ENCODE data around the gene SCP2D1.
"Not testable (repeated sequence)": the region's sequence is repeated elsewhere in the genome, so short reads cannot be mapped to it uniquely, and the experiment has no call there.

The SCP2D1 gene

GRCh38 chr20:18813483-18813882 lies at the start of gene SCP2D1:
TSS of gene SCP2D1 (plus strand) at chr20:18813783. CDS start at chr20:18813816, 33 bp downstream.
- no peak for DNase-seq (ENCODE audit: low read depth, low spot score)

- no peak for DNase-seq (ENCODE audit: low read depth, low spot score)
Observed at GRCh38 chr20:18767676-18768075, 45.9 kb upstream of the SCP2D1 start.

- DNase-seq (ENCODE audit: low read depth, low spot score): no peak
Observed at GRCh38 chr20:18773566-18773965, 40.0 kb upstream of the SCP2D1 start.

- no peak for DNase-seq (ENCODE audit: low read depth, low spot score)
Observed at GRCh38 chr20:18774207-18774606, 39.4 kb upstream of the SCP2D1 start.

DNA sequence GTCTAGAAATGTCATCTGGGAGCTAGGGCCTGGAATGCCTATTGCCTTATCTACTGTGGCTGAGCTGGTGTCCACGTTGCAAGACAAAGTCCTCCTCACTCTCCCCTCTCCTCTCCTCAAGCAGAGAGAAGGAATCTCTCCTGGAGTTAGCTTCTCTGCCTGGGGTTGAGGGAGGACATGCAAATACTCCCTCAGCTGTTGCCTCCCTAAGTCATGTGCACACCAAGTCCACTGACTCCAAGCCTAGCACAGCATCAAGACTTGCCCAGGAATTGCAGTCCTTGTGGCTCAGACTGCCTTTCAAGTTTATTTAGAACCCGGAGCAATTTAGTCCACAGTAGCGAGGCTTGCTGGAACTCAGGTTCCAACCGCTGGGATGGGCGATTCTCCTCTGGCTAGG lies 38.0 kb upstream of the SCP2D1 start:
- no peak for DNase-seq (ENCODE audit: low read depth, low spot score)

DNA sequence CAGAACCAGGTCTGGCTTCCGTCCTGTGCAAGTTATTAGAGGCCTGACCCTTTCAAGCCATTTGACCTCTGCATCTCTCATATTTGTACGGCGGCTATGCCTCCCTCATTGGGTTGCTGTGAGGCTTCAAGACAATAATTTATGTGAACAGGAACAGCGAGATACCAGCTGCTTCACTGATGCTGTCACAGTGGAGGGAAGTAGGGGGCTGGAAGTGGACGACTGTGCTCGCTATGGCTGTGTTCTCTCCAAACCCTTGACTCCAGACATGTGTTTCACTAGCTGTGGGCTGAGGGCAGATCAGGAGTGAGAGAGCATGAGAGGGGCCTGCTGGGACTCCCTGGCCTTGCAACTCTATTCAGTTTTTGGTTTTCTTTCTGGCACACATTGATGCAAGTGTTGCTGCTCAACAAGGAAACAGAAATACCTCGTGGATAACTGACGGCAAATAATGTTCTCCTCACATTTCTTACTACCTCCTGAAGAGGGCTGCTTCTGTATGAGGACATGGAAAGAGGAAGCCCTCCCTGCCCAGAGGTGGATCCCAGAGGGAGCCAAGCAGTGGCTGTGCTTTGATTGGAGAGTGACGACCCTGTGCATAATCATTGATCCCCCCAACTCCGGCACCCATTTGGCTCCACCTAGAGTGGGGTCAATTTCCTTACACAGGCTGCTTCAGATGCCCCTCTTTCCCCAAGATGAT lies 34.7 kb upstream of the SCP2D1 start:
- no peak for DNase-seq (ENCODE audit: low read depth, low spot score)

DNA sequence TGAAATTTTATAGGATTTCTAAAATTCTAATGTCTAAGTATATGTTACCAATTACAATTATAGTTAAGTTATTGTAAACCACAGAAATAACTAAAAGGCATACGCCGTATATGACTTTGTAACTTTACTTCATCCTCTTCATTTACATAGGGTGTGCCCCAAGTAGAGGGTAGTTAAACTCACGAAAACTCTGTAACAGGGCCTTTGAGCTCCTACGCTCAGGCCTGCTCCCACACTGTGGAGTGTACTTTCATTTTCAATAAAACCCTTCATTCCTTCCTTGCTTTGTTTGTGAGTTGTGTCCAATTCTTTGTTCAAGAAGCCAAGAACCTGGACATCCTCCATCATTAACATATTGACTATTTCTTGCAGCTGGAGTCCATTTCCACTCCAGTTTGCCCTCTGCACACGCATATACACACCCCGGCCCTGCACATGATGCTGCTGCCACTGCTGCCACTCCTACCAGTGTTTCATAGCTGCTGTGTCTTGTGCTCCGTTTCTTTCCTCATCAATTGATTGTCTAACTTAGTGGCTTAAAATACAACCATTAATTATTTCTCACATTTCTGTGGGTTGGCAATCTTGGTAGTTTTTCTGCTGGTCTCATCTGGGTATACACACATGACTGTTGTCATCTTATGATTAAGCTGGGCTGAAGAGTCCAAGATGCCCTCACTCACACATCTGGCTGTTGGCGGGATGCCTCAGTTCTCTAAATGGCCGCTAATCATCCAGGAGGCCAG lies 33.0 kb upstream of the SCP2D1 start:
- DNase-seq (ENCODE audit: low read depth, low spot score): no peak

GRCh38 chr20:18781509-18781908 lies 32.1 kb upstream of the SCP2D1 start:
- no peak for DNase-seq (ENCODE audit: low read depth, low spot score)

DNA sequence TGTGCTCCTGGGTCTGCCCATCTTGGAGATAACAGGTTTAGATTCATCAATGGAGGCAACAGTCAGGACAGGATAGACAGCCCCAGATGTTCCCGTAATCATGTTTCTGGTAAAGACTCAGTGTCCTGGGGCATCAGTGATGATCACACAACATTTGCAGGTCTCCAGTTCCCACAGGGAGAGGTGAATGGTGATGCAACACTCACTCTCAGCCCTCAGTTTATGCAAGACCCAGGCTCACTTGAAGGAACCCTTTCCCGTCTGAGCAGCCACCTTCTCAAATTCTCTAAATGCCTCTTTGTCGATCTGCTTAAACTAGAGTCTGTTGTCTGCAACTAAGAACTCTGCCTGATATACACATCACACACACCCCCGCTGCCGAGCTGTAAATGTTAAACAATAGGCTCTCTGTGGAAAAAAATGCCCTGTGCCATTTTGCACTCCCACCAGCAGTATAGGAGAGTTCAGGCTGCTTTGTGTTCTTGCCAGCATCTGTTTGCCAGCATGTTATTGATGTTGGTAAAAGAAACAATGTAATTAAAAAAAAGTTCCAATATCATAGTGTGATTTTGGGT lies 30.1 kb upstream of the SCP2D1 start:
- DNase-seq (ENCODE audit: low read depth, low spot score): no peak

GRCh38 chr20:18787046-18787445 lies 26.5 kb upstream of the SCP2D1 start:
- not testable (repeated sequence) for DNase-seq (ENCODE audit: low read depth, low spot score)

DNA sequence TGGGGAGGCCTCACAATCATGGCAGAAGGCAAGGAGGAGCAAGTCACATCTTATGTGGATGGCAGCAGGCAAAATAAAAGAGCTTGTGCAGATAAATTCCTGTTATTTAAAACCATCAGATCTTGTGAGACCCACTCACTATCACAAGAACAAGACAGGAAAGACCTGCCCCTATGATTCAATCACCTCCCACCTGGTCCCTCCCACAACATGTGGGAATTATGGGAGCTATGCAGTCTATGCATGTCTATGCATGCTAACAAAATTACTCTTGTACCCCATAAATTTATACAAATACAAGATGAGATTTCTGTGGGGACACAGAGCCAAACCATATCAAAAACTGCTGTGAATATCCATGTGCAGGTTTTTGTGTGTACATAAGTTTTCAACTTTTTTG lies 25.6 kb upstream of the SCP2D1 start:
- DNase-seq (ENCODE audit: low read depth, low spot score): no peak

DNA sequence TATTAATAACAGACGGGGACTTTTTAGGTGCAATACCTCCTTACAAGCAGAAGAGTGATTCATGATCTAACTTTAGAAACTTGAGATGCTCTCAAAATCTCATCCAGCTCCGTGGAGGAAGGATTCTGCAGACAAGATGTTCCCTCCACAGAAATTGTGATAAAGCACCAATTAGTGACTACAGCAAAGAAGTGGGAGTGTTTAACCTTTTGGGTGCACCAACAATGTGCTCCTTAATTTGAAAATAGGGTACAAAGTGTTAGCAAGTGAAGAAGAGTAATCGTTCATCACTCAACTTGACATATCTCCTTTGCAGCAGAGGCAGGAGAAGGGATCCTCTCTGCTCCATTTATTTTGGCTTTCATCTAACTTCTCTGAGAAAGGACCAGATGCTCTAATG lies 22.8 kb upstream of the SCP2D1 start:
- no peak for DNase-seq (ENCODE audit: low read depth, low spot score)

DNA sequence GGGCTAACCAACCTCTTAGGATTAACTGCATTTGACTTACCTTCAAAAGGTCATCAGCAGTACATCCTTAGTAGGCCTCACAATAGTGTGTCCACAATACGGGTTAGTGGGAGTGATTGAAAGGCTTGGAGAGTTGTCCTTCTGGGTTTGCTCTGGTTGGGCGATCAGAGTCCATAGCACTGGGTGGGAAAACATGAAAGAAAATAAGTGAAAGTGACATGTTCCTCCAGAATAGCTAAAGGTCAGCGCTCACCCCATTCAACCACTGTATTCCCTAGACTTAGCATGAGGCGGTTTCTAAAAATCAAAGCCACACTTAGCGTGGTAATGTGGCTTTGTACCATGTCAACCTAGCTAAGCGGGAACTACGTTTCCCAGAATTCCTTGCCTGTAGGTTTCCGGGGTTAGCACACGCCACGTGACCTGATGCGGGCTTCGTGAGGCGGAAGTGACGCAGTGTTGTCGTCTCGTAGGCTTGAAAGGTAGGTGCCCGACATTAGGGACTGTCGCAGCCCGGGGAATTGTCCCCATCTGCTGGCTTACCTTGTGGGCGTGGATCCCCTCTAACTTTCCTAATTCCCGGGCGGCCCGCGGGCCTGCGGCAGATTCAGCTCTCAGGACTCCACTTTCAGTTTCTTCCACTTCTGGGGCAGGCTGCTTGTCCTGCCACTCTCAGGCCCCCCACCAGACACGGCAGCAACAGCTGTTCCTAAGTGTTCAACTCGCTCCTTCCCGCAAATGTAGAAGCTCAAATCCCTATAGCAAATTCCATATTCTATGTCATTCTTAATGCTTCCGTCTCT lies 19.8 kb upstream of the SCP2D1 start:
- peak; percentile 79 for DNase-seq (ENCODE audit: low read depth, low spot score)

DNA sequence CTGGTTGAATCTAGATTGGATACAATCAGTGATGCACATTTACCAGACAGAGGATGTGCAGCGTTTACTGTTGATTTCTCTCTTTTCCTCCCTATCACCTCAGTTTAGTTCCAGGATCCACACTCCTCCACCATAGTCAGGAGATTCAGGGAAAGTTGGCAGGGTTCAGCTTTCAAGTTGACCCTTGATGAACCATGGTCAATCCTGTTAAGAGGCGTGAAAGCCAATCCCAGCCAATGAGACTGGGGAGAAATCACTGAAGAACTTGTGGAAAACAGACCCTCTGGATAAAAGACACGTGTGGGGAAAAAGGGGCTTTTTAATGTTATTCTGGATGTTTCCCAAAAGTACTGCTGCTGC lies 19.2 kb upstream of the SCP2D1 start:
- no peak for DNase-seq (ENCODE audit: low read depth, low spot score)

DNA sequence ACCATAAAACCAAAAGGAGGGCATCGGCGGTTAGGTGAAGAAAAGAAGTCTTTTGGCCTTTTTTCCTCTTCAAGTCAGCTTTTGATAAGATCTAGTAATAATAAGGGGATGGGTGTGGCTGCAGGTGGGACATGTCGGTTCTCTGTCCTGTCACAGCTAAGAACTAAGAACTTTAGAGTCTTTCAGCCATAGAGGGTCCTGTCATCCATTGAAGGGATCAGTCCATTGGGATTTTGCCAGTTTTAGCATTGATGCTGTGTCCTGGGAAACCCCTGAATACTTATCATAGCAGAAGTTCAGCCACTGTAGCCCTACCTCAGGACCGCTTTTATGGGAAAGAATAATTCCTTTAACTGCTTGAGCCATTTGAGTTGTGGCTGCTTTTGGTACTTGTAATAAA lies 18.2 kb upstream of the SCP2D1 start:
- DNase-seq (ENCODE audit: low read depth, low spot score): no peak

DNA sequence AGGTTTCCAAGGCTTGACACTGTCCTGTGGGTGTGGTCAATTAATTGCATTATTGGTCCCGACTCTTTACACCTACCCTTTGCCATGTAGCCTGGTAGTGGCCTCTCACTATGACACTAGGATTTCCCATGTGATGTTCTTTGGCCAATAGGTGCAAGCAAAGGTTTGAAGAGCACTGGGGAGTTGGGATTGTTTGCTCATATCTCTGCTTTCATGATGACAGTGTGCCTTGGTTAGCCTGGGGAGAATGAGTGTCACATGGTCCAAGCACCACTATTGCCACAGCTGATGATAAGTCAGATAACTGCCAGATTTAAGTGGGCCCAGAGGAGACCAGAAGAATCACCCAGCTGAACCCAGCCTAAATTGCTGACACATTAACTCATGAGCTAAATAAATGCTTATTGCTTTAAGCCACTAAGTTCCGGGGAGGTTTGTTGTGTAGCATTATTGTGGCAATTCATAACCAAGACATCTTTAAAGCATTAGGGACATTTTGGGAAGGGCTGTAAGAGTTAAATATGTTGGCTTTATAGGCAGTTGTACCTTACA lies 17.2 kb upstream of the SCP2D1 start:
- no peak for DNase-seq (ENCODE audit: low read depth, low spot score)

DNA sequence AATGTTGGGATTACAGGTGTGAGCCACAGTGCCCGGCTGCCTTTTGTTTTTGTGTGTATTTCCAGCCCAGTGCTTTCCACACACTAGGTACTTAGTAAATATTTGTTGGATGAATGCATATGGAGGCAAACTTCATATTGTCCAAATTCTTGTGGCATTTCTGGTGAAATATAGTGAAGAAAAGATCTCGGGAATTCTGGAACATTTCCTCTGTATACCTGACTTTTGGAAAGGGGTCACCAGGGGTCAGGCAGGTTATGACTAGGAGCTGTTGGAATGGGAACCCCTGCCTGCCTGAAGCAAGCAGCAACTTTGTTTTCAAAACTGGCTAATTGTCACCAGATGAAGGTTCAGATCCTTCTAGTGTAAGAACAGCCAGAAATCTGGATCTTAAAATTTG lies 12.1 kb upstream of the SCP2D1 start:
- no peak for DNase-seq (ENCODE audit: low read depth, low spot score)

DNA sequence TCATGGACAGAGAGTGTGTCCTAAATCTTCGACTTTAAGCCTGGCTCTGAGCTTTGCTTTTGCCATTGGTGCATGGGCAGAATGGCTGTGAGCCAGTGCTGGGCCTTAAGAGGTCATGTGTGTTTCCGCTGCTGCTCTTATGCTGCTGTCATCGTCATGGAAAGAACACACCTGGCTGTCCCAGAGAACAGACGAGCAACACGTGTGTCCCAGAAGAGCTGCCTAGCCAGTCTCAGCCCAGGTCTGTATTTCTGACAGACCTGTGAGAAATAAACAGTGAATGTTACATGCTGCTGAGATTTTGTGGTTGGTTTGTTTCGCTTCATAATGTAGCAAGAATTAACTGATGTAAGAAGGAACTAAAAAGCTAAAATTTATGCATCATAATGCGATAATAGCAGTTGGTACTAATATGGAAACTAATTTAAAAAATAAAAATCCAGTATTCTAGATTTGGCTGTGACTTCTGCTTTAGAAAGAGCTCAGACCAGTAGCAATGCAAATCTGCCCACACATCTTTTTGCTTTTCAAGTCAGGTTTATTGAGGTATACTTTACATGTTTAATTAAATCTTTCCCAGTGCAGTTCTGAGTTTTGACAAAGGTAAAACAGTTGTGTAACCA lies 11.5 kb upstream of the SCP2D1 start:
- no peak for DNase-seq (ENCODE audit: low read depth, low spot score)

- DNase-seq (ENCODE audit: low read depth, low spot score): no peak
Observed at GRCh38 chr20:18805881-18806280, 7.7 kb upstream of the SCP2D1 start.

DNA sequence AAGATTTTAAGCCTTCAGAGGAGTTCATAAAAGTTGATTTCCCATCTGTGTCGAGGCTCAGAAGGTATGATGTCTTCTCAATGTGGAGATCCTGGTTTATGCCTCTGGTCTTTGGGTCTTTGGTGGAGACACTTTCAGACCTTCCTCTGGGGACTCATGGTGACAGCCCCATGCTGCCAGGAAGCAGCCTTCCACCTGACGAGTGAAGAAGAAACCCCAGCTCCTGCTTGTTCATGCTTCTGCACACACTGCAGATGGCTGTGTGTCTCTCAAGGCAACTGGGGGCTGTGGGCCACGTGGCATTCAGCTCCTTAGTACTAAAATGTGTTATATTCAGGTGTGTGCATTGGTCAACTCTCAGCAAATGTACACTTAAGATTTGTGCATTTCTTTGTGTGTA lies 4.9 kb upstream of the SCP2D1 start:
- no peak for DNase-seq (ENCODE audit: low read depth, low spot score)

DNA sequence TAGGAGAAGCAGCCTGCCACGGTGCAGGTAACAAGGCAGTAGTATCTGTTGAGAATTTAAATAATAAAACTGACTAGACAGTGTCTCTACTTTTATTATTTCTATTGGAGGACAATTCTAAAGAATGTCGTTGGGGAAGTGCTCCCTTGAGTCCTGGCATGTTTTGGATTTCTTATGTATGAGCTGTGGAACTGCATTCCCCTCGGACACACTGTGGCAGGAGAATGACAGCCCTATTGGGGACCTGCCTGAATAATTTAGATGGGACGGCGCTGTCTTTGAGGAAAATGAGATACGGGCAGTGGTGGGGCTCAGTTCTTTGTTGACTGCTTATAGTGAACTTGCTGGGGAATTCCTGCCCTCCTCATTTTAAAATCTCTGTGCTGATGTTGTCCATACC lies 2.4 kb upstream of the SCP2D1 start:
- DNase-seq (ENCODE audit: low read depth, low spot score): no peak

- DNase-seq (ENCODE audit: low read depth, low spot score): no peak
Observed at GRCh38 chr20:18811904-18812303, 1.7 kb upstream of the SCP2D1 start.
